ENCODE measurements around the gene GALNT2. TPM values are rescaled to one million over a fixed set of nuclear protein-coding genes. Genes with fewer than 3 reads are reported as not detected.
A peak's percentile ranks its signal among the peaks of the same experiment; 100 is the strongest.

Gene GALNT2
- total and polyA plus RNA-seq, 9 donors: 38.6 to 142 (median 83.7) TPM

DNA sequence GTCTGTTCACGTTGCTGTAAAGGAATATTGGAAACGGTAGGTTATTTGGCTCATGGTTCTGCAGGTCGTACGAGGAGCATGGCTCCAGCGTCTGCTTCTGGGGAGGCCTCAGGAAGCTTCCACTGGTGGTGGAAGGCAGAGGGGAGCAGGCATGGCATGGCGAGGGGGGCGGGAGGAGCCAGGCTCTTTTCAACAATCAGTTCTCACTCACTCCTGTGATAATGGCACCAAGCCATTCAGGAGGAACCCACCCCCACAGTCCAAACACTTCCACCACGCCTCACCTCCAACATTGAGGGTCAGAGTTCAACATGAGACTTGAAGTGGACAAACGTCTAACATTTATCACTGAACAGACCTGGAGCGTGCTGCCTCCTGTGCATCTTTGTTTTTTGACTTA, 217.9 kb downstream of the GALNT2 start:
- 81 to 86% (median 82%) methylated on average over 10 of the region's 10 CpGs for WGBS, 3 donors
- TF ChIP-seq, protein P1, sequence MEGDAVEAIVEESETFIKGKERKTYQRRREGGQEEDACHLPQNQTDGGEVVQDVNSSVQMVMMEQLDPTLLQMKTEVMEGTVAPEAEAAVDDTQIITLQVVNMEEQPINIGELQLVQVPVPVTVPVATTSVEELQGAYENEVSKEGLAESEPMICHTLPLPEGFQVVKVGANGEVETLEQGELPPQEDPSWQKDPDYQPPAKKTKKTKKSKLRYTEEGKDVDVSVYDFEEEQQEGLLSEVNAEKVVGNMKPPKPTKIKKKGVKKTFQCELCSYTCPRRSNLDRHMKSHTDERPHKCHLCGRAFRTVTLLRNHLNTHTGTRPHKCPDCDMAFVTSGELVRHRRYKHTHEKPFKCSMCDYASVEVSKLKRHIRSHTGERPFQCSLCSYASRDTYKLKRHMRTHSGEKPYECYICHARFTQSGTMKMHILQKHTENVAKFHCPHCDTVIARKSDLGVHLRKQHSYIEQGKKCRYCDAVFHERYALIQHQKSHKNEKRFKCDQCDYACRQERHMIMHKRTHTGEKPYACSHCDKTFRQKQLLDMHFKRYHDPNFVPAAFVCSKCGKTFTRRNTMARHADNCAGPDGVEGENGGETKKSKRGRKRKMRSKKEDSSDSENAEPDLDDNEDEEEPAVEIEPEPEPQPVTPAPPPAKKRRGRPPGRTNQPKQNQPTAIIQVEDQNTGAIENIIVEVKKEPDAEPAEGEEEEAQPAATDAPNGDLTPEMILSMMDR (IDR thresholded peaks at IDR 0.05): no peak
- TF ChIP-seq POLR2A (IDR thresholded peaks at IDR 0.05) (no peak), EP300 (IDR thresholded peaks at IDR 0.05) (no peak)
- no peaks in the 10 kb centered on the region for H3K9me3 ChIP-seq
- no peak overlapping the region for H3K27ac ChIP-seq
- H3K27me3 ChIP-seq: no peaks in the 10 kb centered on the region
- no peaks in the 10 kb centered on the region for H3K36me3 ChIP-seq
- H3K4me3 ChIP-seq: no peak overlapping the region
- intact Hi-C loops (cut with DNase I): no loop called here
- peak in 1 of 5 donors; percentile 12 for DNase-seq
- peaks cover 2% of the 10 kb centered on the region for H3K4me1 ChIP-seq (ENCODE audit: insufficient read depth)

GRCh38 chr1:230285351-230285750, 218.3 kb downstream of the GALNT2 start:
- 71 to 79% (median 77%) methylated on average over 7 of the region's 7 CpGs for WGBS, 3 donors
- H3K27ac ChIP-seq: no peak overlapping the region
- no peak overlapping the region for H3K4me3 ChIP-seq
- peaks cover 2% of the 10 kb centered on the region for H3K4me1 ChIP-seq (ENCODE audit: insufficient read depth)
- TF ChIP-seq, protein P1 (IDR thresholded peaks at IDR 0.05): no peak
- TF ChIP-seq EP300 (IDR thresholded peaks at IDR 0.05) (no peak), POLR2A (IDR thresholded peaks at IDR 0.05) (no peak)
- H3K27me3 ChIP-seq: no peaks in the 10 kb centered on the region
- no peaks in the 10 kb centered on the region for H3K36me3 ChIP-seq
- H3K9me3 ChIP-seq: no peaks in the 10 kb centered on the region
- DNase-seq: peak in 2 of 5 donors; percentile 9 to 12
- intact Hi-C loops (cut with DNase I): no loop called here

GRCh38 chr1:230286166-230286889, 219.3 kb downstream of the GALNT2 start:
- intact Hi-C loops (cut with DNase I): no loop called here
- Histone ChIP-seq H3K36me3 (no peaks in the 10 kb centered on the region), H3K9me3 (no peaks in the 10 kb centered on the region), H3K4me1 (ENCODE audit: insufficient read depth) (peaks cover 2% of the 10 kb centered on the region), H3K4me3 (no peak overlapping the region), H3K27ac (no peak overlapping the region), H3K27me3 (no peaks in the 10 kb centered on the region)
- 85 to 87% (median 86%) methylated on average over 20 to 21 of the region's 21 CpGs for WGBS, 3 donors
- peak in 1 of 5 donors; percentile 17 for DNase-seq
- TF ChIP-seq, protein P1 (IDR thresholded peaks at IDR 0.05): no peak
- TF ChIP-seq POLR2A (IDR thresholded peaks at IDR 0.05) (no peak), EP300 (IDR thresholded peaks at IDR 0.05) (no peak)

GRCh38 chr1:230286890-230287269, 219.8 kb downstream of the GALNT2 start:
- Histone ChIP-seq H3K4me3 (no peak overlapping the region), H3K9me3 (no peaks in the 10 kb centered on the region), H3K36me3 (no peaks in the 10 kb centered on the region), H3K4me1 (ENCODE audit: insufficient read depth) (no peaks in the 10 kb centered on the region), H3K27me3 (no peaks in the 10 kb centered on the region), H3K27ac (no peak overlapping the region)
- TF ChIP-seq EP300 (IDR thresholded peaks at IDR 0.05) (no peak), POLR2A (IDR thresholded peaks at IDR 0.05) (no peak)
- TF ChIP-seq, protein P1 (IDR thresholded peaks at IDR 0.05): no peak
- 69 to 75% (median 75%) methylated on average over 10 of the region's 10 CpGs for WGBS, 3 donors
- DNase-seq: peak in 1 of 5 donors; percentile 19
- intact Hi-C loops (cut with DNase I): no loop called here

Data from ovary (tissue), 9 donors.